ENCODE measurements around the gene KBTBD12. TPM values are rescaled to one million over a fixed set of nuclear protein-coding genes. Genes with fewer than 3 reads are reported as not detected.

KBTBD12 gene
- total RNA-seq, 1 experiment from 2014 or later: not detected

DNA sequence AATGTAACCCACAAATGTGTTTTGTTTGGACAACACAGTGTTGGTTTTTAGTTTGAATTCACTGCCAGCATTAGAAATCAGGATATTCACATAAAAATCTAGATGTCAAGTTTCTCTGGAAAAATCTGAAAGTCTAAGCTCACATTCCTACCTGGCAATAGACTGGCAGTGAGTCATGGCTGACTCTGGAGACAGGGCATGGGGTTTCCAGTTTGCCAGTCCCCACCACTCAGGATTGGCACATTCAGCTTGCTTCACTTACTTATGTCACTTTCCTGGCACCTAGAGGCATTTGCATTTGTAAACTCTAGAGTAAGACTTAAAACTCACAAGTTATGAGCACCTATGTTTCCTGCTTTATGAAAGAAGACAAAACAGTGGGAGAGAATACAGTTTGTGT is 118.1 kb downstream of the KBTBD12 start:
- no peak overlapping the region for H2AFZ ChIP-seq (ENCODE audit: low read depth, low read length, poor library complexity, severe bottlenecking)
- BruUV-seq (replicated peaks): no TSS peak
- intact Hi-C loops (cut with micrococcal nuclease): no loop called here
- H3K9me2 ChIP-seq (ENCODE audit: insufficient read depth): no peaks in the 10 kb centered on the region
- ChIA-PET POLR2A (interaction anchor here (1.3 kb wide), 1 partner anchor 10 kb away, joined by 3 read pairs; no protein-coding TSS in a partner anchor), RAD21 (ENCODE audit: low non-redundant PET in 1 of 2, low total read pairs in 2 of 2, uncharacterized antibody in 2 of 2, unreplicated experiment in 2 of 2) (no interaction called here), CTCF (no interaction called here)
- H3K4me3 ChIP-seq (replicated peaks in 1 of 2; ENCODE audit: low read depth in 1 of 2, low read length in 2 of 2): no peak overlapping the region
- DNase-seq (ENCODE audit: low read depth, low spot score) (no peak), ATAC-seq (no peak)
- no peak overlapping the region for H3K27ac ChIP-seq (ENCODE audit: low read depth, low read length)
- H3K4me1 ChIP-seq (ENCODE audit: control insufficient read depth in 1 of 2, insufficient read depth in 2 of 2, low read length in 2 of 2): no peaks in the 10 kb centered on the region
- no peaks in the 10 kb centered on the region for H4K20me1 ChIP-seq (ENCODE audit: insufficient read depth)
- no peaks in the 10 kb centered on the region for H3K36me3 ChIP-seq (ENCODE audit: control insufficient read depth in 1 of 2, insufficient read depth in 2 of 2, low read length in 2 of 2)
- no peak overlapping the region for H3K4me2 ChIP-seq (ENCODE audit: low read length)
- H3K79me2 ChIP-seq (ENCODE audit: insufficient read depth, low read length): no peaks in the 10 kb centered on the region
- TF ChIP-seq CEBPB (IDR thresholded peaks at IDR 0.05; ENCODE audit: low read depth): no peak
- TF ChIP-seq ZBTB33 (IDR thresholded peaks at IDR 0.05; ENCODE audit: extremely low read depth, insufficient replicate concordance, low read length): no peak
- TF ChIP-seq POLR2A (IDR thresholded peaks at IDR 0.05; ENCODE audit: borderline replicate concordance, extremely low read depth, insufficient read depth, insufficient read length): no peak
- no peak for TF ChIP-seq YY1 (IDR thresholded peaks at IDR 0.05; ENCODE audit: extremely low read depth, insufficient replicate concordance, low read depth, low read length)
- no peak for TF ChIP-seq REST (IDR thresholded peaks at IDR 0.05; ENCODE audit: low read depth)
- TF ChIP-seq JUND (IDR thresholded peaks at IDR 0.05): no peak
- TF ChIP-seq ZFX (IDR thresholded peaks at IDR 0.05): no peak
- no peak overlapping the region for H3K9ac ChIP-seq (ENCODE audit: low read length)
- H3K9me3 ChIP-seq (ENCODE audit: control insufficient read depth in 1 of 2, insufficient read depth in 1 of 2, low read depth in 1 of 2, low read length in 2 of 2): no peaks in the 10 kb centered on the region
- no peaks in the 10 kb centered on the region for H3K27me3 ChIP-seq (ENCODE audit: insufficient read depth, low read length)

All from HCT116 (cell line).